GM18868 (cell line): Measurements from ENCODE around the gene FARP1.

Experiments used
- ATAC-seq: cut with Tn5 transposase; IDR thresholded peaks from one replicate; pipeline ENCODE4 v1.9.1; 2021; ENCODE audit warnings: mild to moderate bottlenecking, moderate library complexity; ENCODE audit not compliant: unreplicated experiment

Gene FARP1

DNA sequence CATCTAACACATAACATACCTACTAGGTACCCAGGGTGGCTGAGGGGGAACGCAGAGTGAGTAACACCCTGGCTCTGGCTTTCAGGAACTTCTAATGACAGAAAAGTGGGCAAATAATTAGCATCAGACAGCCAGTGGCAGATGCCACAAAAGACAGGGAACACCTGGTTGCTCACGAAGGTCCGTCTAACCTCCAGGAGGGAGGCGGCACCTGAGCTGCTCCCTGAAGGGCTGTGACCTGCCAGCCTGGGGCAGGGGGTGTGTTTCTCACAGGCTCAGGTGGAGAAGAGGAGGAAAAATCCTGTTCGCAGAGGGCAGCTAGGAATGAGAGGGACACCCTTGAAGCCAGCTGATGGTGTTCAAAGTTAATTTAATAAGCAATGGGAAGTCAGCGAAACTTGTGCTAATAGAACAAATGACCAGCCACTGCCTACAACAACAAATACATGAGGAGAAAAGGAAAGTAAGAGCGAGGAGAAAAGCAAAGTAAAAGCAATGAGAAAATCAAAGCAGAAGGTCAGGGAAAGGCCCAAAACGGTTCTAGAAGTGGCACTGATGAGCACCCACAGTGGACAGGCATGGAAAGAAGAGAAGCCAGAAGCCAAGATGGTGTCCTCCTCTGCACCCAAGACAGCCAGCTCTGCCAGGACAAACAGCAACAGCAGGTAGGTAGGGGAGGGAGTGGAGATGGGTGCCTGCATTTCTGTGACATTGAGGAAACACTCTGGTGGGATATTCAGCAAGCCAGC, 346.7 kb downstream of the FARP1 start:
- ATAC-seq, result no peak

- no peak for ATAC-seq
These were observed 347.4 kb downstream of the FARP1 start for GRCh38 chr13:98490195-98490836.

DNA sequence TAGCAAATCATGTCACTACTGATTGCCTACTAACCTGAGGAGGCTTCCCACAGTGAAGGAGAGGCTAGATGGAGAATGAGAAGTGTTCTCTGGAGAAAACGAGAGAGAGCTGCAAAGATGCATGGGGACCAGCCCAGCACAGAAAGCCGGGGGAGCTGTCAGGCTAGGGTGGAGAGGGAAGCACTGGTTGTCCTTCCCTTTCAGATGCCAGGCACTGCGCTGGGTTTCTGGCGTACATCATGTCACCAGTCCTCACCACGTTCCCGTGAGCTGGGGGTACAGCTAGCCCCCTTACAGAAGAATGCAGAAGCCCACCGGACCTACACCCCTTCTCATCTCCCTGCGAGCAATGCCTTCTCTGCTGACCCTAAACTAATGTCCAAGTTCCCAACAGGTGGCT, 348.0 kb downstream of the FARP1 start:
- ATAC-seq, result no peak

DNA sequence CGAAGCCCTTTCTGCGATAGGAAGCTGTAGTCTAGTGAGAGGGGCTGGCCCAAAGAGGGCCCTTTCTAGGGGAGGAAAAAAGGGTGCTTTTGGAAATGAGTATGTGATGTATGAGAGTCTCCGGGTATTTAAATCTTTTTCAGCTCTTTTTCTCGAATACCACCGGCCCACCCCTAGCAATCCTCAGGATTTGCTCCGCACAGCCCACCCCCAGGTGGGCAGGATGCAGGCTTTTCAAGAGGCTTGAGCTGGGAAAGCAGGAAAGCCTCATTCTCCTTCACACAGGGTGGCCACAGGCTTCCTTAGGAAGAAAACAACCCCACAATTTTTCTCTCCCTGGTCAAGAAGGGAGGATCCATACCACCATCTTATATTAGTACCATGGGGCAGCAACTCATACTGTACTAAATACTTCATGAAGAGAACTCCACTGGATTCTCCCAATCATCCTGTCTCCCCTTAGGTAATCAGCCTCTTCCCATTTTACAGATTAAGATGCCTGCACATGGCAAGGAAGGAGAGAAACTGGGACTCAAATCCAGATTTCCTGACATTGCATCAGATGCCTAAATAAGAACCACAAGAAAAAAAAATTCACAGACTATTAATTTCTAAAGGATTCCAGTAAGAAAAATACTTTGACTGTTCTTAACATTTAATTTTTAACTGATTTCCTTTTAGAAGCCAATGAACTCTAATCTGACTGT, 349.6 kb downstream of the FARP1 start:
- no peak for ATAC-seq

DNA sequence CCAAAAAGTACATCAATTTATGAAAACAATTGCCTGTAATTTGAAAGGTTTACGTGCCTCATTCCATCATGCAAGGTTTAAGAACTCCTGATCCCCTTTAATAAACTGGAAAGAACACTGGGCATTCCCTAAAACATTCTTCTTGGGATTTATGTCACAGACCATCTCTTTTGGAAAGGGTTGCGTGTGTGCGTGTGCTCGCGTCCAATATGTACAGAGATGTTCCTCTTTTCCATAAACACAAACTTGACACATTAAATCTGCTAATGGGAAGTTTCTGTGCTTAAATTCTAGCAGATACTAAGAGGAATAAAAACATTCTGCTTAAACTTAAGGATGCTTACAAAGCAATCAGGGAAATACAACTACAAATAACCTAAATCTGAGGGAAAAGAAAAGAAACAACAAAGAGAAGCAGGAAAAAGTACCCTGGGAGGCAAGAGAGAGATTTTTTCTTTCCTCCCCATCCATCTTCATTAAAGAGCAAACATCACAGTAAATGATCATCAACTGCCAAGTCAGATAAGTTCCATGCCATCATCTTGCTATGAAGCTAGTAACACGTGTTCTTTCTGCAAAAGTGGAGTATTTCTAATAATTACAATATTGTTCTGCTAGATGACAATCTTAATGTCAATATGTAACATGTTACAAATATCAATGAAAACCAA, 350.3 kb downstream of the FARP1 start:
- no peak for ATAC-seq

DNA sequence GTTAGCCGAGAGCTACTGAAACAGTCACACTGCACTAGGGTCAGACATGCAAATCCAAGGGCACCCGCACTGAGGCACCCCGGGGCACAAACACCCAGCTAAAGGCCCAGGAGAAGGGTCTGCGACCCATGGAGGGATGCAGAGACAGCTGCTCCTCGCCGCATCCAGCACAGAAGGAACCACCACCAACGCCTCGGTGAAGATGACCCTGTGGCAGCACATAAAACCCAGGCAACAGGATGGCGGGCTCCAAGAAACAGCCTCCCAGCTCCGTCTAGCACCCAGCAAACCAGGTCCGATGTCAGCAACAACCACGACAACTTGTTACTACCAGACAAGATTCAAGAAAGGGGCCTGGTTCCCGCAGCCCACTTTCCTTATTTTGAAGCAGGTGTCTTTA, 351.9 kb downstream of the FARP1 start:
- no peak for ATAC-seq

DNA sequence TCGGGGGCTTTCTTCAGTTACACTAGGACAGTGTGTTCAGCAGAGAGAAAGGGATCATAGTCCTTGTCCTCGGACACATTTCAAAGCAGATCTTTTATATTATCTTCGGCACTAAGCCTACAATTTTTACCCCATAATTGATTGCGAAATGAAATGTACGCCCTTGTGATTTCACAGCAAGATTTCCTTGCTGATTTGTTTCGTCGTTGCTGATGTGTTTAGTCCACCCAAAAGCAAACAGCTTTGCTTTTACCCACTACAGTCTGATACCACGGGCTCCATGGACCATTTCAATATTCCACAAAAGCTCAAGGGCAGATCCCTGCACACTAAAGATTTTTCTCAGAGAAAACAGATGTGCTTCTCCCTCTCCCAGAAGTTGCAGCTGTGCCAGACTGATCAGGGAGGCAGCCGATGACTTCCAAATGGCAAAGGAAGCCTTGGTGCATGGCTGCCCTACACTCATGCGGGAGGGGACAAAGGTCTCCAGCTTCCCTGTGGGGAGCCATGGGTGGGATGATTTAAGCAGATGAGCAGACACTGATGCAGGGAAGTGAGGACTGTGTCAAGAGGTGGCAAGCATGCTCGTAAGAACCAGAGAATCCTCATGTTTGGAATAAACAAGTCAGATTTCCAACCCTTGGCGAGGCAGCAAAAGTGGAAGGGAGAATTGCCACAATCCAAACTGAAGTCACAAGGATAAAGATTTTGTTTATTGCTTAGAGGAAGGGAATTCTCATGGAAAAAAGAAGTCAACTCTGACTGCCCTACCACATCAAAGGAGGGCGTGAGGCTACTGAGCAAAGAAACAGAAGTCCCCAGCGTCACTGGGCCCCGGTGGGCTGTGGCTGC, 353.0 kb downstream of the FARP1 start:
- ATAC-seq, result no peak

DNA sequence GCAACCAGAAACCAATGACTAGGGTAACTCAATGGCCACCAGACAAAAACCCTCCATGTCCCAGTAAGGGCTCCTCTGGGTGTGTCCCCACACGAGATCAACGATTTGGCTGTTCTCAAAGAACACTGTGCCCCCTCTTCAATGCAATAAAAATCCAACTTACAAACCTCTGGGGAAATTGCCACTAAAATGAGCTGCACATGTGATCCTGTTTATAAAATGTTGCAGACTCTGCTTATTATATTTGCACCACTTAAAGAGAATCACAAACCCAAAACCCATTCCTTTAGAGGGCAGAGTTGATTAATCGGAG, 353.5 kb downstream of the FARP1 start:
- ATAC-seq, result no peak

DNA sequence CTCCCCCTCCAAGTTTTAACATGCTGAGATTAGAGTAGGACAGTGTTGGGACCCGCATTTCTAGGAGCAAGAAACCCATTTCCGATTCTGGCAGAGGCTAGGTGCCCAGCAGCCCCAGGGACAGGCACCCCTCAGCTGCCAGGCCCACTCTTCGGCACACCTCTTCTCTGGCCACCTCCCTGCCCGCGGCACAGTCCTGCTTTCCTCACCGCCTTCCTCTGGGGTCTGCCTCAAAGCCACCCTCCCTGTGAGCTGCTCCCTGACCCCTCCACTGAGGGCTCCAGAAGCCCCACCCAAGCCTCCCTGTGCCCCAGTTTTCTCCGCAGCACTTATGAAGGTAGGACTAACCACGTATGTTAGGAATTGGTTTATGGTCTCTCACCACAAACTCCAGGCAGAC, 354.1 kb downstream of the FARP1 start:
- no peak for ATAC-seq

- ATAC-seq, result peak; percentile 88
These were observed 358.1 kb downstream of the FARP1 start for GRCh38 chr13:98500963-98501421.

GRCh38 chr13:98503175-98504028, 360.5 kb downstream of the FARP1 start:
- no peak for ATAC-seq

GRCh38 chr13:98504029-98504351, 361.1 kb downstream of the FARP1 start:
- no peak for ATAC-seq

- ATAC-seq, result peak; percentile 52
These were observed 361.6 kb downstream of the FARP1 start for GRCh38 chr13:98504371-98504963.
